Activated CD8-positive, alpha-beta memory T cell treated with anti-CD3 and anti-CD28 coated beads, Interleukin-2, amount 50 U/mL, for 24 hours (primary cell): ENCODE data around the gene APPBP2.
"Not testable (repeated sequence)": the region's sequence is repeated elsewhere in the genome, so short reads cannot be mapped to it uniquely, and the experiment has no call there.

ENCODE experiments used
- DNase-seq: peaks from one replicate; pipeline ENCODE4 v3.0.0-alpha.2; 2020; ENCODE audit errors: extremely low read depth

Gene APPBP2

GRCh38 chr17:60493847-60494321 lies 32.2 kb downstream of the APPBP2 start:
- DNase-seq: no peak

- DNase-seq: no peak
These were observed 34.3 kb downstream of the APPBP2 start for GRCh38 chr17:60491771-60492170.

- not testable (repeated sequence) for DNase-seq
These were observed 35.4 kb downstream of the APPBP2 start for GRCh38 chr17:60490594-60490993.

GRCh38 chr17:60481604-60482003 lies 44.4 kb downstream of the APPBP2 start:
- DNase-seq: no peak

GRCh38 chr17:60473788-60474187 lies 52.3 kb downstream of the APPBP2 start:
- DNase-seq: no peak

GRCh38 chr17:60472449-60472848 lies 53.6 kb downstream of the APPBP2 start:
- no peak for DNase-seq

GRCh38 chr17:60471451-60471850 lies 54.6 kb downstream of the APPBP2 start:
- DNase-seq: no peak

GRCh38 chr17:60468371-60468770 lies 57.7 kb downstream of the APPBP2 start:
- DNase-seq: no peak

GRCh38 chr17:60464343-60464742 lies 61.7 kb downstream of the APPBP2 start:
- no peak for DNase-seq

GRCh38 chr17:60463157-60463835 lies 62.7 kb downstream of the APPBP2 start:
- DNase-seq: no peak

GRCh38 chr17:60461584-60461983 lies 64.5 kb downstream of the APPBP2 start:
- no peak for DNase-seq

- DNase-seq: no peak
These were observed 68.9 kb downstream of the APPBP2 start for GRCh38 chr17:60457148-60457547.

- DNase-seq: no peak
These were observed 70.7 kb downstream of the APPBP2 start for GRCh38 chr17:60455378-60455777.

- no peak for DNase-seq
These were observed 74.1 kb downstream of the APPBP2 start for GRCh38 chr17:60451965-60452364.

- no peak for DNase-seq
These were observed 75.0 kb downstream of the APPBP2 start for GRCh38 chr17:60451071-60451470.

- DNase-seq: no peak
These were observed 78.7 kb downstream of the APPBP2 start for GRCh38 chr17:60447375-60447774.

- no peak for DNase-seq
These were observed 80.9 kb downstream of the APPBP2 start for GRCh38 chr17:60445144-60445543.

GRCh38 chr17:60443713-60444112 lies 82.3 kb downstream of the APPBP2 start:
- DNase-seq: no peak

- DNase-seq: no peak
These were observed 83.5 kb downstream of the APPBP2 start for GRCh38 chr17:60442271-60443173.

GRCh38 chr17:60439501-60439900 lies 86.5 kb downstream of the APPBP2 start:
- DNase-seq: no peak

GRCh38 chr17:60436676-60437075 lies 89.4 kb downstream of the APPBP2 start:
- DNase-seq: no peak

GRCh38 chr17:60435244-60436167 lies 90.5 kb downstream of the APPBP2 start:
- DNase-seq: no peak
